ENCODE data around the gene CEP89.

DNA sequence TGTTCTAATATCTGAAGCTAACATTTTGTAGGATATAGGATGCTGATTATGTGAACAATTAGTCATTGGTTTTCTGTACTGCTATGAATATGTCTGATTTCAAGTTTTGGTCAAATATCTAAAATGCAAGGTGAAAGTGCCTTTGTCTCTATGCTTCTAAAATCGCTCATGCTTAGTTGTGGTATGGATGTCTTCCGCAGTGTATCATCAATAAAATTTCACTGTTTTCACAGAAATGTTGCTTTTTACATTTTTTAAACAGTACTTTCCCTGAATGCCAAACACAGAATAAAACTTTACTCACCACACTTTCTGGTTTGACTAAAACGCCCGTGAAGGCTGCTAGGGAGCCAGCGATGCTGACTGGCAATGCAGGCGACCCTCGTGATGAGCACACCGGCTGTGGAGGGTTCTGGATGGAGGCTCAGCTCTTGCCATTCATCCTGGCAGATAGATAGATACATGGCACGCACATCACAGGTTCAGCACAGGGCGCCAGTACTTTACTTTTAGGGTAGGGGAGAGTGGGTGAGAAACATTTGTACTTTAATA lies 142.3 kb downstream of the CEP89 start:
- no peak for TF ChIP-seq POLR2A (IDR thresholded peaks at IDR 0.05; ENCODE audit: low read depth, low read length)
- no peak for TF ChIP-seq POLR2AphosphoS5 (IDR thresholded peaks at IDR 0.05; ENCODE audit: low read depth, low read length)
- no peak for TF ChIP-seq TAF1 (IDR thresholded peaks at IDR 0.05; ENCODE audit: borderline replicate concordance, low read depth, low read length)

Data from GM12892 (cell line).